AG09309 (cell line): ENCODE measurements around the gene TUBGCP2.
A peak's percentile ranks its signal among the peaks of the same experiment; 100 is the strongest.

ENCODE experiments used
- DNase-seq: peaks from one replicate; pipeline ENCODE4 v3.0.0-alpha.2; 2010; ENCODE audit warnings: low read depth
- H3K4me3 ChIP-seq: 2 replicates; pipeline ENCODE4 v1.5.1; 2011; ENCODE audit warnings: mild to moderate bottlenecking, low read depth, low read length, moderate library complexity; ENCODE audit not compliant: control insufficient read depth
- TF ChIP-seq, protein P1 (sequence below): IDR thresholded peaks from 2 replicates; pipeline ENCODE4 v1.5.1; 2011; ENCODE audit warnings: mild to moderate bottlenecking, low read depth, low read length, inconsistent platforms; ENCODE audit not compliant: insufficient read depth, control insufficient read depth; ENCODE audit errors: missing control alignments

The TUBGCP2 gene

DNA sequence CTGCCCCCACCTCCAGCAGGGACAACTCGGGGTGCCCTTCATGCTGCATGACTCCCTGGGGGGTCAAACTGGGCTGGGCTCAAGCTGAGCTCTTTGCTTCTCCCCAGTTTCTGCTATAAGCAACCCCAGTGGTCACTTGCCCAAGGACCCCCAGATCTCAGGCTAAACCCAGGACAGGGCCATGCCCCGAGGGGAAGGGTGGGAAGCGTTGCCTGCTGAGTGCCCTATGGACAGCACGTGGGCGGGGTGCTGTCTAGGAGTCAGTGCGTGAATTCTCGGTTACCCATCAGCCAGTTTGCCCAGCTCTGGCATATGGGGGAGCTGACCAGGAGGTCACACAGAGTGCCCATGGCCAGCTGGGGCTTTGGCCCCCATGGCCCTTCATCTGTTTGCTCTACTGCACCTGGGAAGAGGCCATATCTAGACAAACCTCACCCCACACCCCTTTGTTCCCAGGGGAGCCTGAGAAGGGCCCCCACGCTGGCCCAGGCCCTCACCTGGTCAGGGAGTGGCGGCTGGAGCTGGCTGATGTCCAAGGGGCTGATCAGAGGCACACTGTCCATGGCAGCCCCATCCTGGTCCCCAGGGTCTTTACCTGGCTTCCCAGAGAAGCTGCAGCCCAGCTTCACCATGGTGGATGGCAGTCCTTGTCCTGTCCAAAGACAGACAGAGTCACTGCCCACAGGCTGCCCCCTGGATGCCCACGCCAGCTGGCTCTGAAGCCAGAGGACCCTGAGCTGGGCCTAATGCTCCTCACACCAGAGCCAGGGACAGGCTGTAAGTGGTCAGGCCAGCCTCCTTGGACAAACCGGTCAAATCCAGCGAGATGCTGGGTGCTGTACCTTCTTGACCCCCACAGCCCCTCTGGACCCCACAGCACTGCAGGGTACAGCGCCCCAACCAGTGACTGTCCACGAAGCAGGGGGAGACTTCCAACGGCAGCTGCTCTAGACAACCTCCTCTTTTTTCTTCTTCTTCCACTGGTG, 20.0 kb upstream of the TUBGCP2 start:
- DNase-seq, result no peak
- H3K4me3 ChIP-seq, result no peak overlapping the region
- TF ChIP-seq, protein P1, sequence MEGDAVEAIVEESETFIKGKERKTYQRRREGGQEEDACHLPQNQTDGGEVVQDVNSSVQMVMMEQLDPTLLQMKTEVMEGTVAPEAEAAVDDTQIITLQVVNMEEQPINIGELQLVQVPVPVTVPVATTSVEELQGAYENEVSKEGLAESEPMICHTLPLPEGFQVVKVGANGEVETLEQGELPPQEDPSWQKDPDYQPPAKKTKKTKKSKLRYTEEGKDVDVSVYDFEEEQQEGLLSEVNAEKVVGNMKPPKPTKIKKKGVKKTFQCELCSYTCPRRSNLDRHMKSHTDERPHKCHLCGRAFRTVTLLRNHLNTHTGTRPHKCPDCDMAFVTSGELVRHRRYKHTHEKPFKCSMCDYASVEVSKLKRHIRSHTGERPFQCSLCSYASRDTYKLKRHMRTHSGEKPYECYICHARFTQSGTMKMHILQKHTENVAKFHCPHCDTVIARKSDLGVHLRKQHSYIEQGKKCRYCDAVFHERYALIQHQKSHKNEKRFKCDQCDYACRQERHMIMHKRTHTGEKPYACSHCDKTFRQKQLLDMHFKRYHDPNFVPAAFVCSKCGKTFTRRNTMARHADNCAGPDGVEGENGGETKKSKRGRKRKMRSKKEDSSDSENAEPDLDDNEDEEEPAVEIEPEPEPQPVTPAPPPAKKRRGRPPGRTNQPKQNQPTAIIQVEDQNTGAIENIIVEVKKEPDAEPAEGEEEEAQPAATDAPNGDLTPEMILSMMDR, result no peak

DNA sequence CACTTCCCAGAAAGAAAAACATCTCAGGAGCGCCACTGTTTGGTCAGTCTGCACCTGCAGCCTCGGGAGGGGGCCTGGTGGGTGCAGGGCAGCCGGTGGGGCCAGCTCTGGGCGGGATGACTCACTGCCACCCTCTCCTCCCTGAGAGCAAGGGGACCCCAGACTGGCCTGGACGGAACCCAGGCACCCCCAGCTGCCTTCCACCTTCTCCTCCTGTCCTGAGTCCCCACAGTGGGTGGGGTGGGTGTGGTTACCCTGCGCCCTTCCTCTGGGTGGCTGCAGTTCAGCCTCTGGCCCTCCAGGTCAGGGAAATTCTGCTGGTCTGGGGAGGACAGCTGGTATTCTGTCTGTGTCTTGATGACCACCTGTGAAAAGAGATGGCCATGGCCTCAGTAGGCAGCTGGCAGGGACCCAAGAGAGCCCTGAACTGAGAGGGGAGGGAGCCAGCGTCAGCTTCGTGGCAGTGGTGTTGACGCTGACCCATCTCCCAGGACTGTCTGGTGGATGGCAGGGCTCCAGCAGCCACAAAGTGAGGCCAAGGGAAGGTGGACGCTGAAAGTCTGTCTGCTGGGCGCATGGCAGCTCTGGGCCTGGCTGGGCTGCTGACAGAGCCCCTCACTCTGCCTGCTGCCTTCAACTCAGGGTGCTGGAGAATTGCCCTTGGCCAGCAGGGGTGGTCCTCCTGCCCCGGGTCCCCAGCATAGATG, 19.1 kb upstream of the TUBGCP2 start:
- TF ChIP-seq, protein P1, result no peak
- DNase-seq, result no peak

DNA sequence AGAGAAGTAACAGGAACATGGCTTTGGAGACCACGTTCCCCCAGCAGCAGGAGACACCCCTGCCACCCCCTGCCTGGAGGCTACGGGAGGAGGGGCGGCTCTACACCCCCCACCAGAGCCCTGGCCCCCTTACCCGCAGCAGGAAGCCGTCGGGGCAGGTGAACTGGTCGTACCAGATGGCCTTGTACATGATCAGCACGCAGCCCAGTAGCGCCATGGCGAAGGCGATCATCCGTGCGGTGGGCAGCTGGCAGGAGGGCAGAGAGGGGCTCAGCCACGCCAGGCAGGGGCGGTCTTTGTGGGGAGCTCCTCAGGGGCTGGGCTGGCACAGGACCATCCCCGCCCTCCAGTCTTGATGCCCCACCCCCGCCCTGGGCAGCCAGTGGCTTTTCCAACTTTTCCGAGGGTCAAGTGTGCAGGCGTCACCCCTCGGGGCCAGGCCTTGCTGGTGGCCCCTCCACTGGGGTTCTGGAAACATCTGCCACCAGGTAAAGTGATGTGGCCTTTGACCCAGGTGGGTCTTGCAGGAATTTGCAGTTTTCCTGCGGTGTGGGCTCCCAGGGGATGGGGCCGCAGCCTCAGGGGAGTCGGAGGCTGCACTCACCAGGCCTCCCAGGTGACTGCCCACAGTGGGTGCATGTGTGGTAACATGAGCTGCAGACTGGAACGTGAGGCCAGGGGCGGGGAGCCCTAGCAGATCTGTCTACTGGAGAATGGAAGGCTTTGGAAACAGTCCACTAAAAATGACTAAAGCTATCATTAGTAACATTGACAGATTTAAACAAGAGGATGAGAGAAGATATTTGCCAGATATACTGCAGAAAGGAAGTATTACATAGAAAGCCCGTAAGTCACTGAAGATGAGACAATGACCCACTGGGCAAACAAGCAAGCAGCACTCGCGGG, 18.3 kb upstream of the TUBGCP2 start:
- no peak overlapping the region for H3K4me3 ChIP-seq
- TF ChIP-seq, protein P1, result no peak
- no peak for DNase-seq

More for the DNA sequence above, 19.1 kb upstream of the TUBGCP2 start:
- no peak overlapping the region for H3K4me3 ChIP-seq

DNA sequence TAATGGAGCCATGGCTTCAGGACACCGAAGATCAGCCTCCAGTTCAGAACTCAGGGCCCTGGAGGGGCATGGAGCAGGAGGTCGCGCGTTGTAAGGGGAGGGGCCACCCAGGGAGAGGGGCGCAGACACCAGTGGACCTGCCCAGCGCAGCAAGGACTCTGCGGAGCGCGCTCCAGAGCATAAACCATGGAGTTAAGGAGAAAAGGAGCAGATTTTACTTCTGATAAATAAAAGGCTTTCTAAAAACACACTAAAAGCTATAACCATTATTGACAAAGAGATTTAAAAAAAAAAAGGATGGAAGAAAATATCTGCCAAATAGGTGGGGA, 17.5 kb upstream of the TUBGCP2 start:
- TF ChIP-seq, protein P1, result no peak
- H3K4me3 ChIP-seq, result peak overlapping the region; percentile 16; the same call in 1 of the 2 replicates

DNA sequence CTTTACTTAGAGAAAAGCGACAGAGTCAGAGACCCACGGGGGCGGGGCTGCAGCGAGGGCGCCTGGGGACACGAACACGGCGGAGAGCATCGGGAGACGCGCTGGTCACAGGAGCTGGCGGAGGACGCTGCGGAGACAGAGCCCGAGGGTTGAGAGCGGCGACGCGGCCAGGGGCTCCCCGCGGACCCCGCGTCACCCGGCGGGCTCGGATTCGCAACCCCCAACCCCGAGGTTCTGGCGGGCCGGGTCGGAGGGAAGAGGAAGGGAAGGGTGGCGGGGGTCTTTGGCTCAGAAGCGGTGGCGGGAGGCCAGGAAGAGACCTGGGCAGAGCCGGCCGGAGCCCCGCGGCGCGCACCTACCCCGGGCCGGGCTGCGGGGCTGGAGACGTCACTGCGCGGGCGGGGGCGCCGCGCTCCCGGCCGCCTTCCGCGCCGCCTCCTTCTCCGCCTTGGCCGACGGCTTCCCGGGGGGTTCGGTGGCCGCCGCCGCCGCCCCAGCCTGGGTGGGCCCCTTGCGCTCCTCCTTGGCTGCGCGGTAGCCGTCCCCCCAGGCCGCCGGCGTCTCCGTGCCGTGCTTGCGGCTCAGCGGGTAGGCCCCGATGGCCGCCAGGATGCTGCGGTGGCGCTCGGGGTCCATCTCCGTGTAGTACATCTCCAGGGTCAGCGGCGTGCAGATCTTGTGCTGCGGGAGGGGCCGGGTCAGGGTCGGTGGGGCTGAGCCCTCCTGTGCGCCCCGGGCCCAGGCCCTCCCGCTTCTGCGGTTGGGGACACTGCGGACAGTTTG, 17.0 kb upstream of the TUBGCP2 start:
- peak overlapping the region; percentile 38 for H3K4me3 ChIP-seq
- TF ChIP-seq, protein P1, result no peak
- no peak for DNase-seq

More for the DNA sequence above, 17.5 kb upstream of the TUBGCP2 start:
- DNase-seq, result no peak
